Activated effector memory CD4-positive, alpha-beta T cell treated with anti-CD3 and anti-CD28 coated beads, Interleukin-2, amount 50 U/mL, for 16 hours (primary cell): ENCODE data around the gene SPNS2.

Source experiments
- DNase-seq: peaks from one replicate; pipeline ENCODE4 v3.0.0-alpha.2; 2020

Gene SPNS2

DNA sequence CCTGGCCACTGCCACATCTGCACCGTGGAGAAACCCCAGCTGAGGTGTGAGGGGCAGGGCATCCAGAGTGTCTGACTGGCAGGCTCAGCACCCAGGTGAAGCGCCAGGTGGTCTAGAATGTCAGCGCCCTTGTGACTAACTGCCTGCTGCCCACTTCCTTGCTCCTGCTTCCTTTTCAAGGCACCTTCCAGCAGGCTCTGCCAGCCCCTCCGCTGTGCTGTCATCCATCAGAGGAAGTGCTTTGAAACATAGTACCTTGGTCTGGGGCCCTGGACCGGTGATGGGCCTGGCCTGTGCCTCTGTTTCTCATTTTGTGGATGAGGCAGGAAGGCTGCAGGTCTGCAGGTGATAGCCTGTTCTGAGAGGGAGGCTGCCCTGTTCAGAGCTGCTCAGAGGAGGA lies 5.5 kb downstream of the SPNS2 start:
- DNase-seq: no peak

DNA sequence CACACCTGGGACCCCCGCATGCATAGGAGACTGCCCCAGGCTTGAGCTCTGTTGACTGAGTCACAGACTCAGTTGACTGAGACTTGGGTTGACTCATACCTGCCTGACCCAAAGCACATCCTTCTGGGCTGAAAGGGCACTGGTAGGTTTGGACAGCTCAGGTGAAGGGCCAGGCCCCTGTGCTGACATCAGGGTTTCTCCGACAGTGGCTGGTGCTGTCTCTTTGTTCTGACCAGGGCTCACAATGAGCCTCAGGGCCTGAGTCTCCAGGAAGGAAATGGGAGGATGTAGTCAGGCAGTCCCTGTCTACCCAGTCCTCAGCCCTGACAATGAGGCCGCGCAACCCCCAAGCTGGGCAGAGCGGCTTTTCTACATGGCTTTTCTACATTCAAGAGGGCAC lies 6.5 kb downstream of the SPNS2 start:
- DNase-seq: no peak

DNA sequence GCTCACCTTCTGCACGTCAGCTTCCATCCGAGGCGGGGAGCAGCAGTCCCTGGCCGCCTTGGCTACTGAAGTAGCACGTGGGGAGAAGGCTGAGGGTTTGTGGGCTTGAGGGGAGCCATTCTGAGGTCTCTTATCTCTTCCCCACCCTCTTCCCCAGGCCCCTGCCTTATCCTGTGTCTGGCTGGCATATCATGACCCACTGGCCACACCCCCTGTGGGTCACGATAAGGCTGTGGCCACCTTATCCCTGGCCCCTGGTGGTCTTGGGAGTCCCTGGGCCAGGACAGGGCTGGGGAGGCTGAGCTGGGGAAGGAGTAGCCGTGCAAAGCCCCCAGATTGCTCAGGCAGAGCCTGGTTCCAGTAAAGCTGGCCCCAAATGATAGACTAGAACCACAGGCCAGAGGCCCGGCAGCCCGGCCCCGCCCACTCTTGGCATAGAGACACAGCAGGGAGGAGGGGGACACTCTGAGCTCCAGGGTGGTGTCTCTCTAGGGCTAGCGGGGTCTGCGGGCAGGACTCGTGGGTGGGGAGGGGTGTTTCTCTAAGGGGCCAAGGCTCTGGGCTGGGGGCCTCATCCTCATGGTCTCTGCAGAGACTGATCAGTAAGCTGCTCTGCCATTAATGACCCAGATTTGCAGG lies 7.6 kb downstream of the SPNS2 start:
- DNase-seq: no peak

DNA sequence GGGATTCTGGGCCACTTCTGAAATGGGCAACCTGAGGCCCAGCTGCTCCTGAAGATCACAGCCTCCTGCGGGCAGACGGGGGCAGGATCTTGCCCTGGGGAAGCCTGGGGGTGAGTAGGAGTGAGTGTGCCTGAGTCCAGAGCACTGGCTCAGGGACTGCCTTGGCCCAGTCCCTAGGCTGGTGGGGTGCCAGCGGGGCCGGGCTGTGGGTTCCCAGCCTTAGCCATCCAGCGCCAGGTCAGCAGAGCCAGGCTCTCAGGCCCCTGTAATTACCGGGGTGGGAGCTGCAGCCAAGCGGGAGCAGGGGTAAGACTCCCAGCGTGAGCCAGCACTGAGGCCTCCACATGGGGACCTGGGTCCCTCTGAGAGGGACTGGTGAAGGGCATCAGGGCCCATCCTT lies 8.2 kb downstream of the SPNS2 start:
- DNase-seq: no peak

DNA sequence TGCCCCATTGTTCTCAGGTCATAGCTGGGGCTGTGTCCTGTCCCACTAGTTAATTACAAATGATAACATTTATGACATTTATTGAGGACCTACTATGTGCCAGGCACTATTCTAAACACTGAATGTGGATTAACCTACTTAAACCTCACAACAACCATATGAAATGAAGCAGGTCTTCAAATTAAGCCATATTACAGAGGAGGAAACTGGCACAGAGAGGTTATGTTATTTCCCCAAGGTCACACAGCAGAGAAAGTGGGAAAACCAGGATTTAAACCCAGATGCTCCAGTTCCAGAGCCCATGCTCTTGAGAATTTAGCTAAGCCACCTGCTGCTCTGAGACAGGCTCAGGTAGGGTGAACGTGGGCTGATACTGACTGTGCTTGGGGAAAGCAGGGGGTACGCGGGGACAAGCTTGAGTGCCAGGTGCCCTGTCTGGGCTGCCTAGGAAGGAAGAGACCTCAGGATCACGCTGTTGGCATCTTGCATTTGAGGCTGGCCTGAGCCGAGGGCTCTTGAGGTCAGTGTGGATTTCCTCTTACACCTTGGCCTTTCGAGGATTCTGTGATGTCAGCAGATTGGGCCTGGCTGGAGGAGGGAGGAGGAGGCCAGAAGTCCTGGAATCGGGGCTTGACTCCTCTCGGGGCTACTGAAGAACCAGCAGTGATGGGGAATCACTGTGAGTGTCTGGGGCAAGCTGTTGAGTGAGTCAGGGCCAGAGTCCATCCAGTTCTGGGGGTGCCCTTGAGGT lies 8.9 kb downstream of the SPNS2 start:
- DNase-seq: no peak

DNA sequence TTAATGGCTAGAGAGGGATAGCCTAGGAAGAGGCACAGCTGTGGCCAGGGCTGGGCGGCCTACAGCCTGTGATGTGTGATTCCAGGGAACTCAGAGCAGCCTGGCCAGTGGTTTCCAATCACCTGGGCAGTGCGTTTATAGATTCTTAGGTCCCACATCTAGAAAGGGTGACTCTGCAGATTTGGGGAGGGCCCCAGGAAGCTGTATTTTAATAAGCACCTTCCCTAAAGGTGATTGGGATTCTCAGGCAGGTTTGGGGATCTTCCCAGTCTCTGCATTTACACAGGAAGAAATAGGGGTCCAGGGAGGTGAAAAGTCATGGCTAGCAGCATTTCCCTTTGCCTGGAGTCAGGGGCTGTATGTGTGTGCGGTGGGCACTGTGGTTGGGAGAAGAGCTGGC lies 9.5 kb downstream of the SPNS2 start:
- DNase-seq: no peak

DNA sequence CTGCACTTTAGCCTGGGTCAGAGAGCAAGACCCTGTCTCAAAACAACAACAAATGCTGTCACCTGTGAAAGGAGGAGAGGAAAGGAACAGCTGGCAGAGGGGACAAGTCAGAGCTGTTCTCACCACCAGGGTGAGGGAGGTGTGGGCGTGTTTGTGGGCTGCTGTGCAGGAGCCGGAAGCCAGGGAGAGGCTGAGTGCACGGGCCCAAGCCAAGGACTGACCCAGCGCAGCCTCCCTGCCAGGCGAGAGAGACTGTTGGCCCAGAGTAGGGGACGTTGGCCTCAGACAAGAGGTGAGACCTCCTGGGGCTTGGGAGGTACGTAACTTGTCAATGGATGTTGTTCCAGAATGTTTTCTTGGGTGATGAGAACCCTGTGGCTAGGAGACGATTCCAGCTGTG lies 10.7 kb downstream of the SPNS2 start:
- no peak for DNase-seq

DNA sequence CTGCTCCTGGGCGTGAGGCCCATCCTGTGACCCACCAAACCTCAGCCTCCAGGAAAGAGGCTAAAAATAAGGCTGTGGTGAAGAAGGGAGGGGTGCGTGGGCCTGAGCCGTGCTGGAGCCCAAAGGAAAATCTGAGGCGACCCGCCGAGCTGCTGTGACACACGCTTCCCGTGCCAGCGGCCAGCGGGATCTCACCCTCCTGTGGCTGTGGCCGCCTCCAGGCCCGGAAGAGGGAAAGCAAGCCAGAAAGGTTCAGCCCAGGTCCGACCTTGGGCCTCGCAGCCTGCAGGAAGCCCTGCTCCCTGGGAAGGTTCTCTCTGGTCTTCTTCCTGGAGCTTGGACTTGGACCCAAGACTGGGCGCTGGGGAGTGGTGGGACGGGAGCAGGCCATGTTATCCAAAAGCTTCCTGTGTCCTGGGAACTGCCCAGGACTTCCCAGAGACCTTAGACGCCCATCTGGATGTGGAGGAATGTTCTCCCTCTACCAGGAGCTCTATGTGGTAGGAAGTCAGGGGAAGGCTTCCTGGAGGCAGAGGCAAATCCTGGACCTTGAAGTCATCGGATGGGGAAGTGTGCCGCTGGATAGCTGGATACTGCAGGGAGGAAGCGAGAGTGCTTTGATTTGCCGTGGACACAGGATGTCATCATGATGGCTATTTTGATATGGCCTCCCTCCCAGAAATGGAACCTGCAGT lies 11.4 kb downstream of the SPNS2 start:
- no peak for DNase-seq

DNA sequence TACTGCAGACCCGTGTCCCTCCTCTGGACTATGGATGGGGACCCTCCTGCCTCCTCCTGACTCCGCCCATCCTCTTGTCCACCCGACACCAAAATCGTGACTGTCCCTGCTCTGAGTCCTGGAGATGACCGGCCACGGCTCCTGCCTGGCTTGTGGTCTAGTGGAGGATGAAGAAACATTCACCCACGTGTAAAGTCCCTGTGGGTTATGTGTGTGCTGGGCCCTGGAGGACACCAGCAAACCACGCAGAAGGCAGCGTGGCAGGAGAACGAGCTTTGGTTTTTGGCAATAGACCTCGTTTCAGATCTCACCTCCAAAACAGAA lies 11.9 kb downstream of the SPNS2 start:
- no peak for DNase-seq

DNA sequence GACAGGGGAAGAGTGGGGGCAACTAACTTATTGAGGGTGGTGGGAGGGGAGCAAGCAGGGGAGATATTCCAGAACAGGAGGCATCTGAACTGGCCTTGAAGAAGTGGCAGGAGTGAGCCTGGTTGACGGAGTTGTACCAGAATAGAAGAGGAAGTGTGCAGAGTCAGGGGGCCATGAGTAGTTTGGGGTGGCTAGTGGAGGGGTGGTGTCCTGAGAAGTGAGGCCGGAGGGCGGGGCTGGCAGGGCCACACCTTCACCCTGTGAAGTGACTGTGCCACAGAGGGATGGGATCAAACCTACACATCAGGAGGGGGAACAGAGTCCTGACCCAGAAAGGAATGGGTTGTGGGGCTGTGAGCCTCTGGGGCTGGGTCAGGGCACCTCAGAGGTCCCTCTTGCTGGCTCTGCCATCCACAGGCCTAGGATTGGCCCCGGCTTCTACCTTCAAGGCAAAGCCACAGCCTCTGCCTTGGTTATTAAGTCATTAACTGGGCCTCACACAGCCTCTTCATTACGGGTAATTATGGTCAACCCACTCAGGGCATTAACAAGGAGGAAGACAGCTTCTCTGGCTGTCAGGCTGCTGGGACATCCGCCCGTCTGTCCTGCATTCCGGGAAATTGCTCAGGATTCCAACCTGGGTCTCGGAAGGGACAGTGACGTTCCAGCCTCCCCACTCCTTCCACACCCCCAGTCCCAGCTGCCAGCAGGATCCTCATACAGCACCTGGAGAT lies 12.7 kb downstream of the SPNS2 start:
- DNase-seq: no peak

DNA sequence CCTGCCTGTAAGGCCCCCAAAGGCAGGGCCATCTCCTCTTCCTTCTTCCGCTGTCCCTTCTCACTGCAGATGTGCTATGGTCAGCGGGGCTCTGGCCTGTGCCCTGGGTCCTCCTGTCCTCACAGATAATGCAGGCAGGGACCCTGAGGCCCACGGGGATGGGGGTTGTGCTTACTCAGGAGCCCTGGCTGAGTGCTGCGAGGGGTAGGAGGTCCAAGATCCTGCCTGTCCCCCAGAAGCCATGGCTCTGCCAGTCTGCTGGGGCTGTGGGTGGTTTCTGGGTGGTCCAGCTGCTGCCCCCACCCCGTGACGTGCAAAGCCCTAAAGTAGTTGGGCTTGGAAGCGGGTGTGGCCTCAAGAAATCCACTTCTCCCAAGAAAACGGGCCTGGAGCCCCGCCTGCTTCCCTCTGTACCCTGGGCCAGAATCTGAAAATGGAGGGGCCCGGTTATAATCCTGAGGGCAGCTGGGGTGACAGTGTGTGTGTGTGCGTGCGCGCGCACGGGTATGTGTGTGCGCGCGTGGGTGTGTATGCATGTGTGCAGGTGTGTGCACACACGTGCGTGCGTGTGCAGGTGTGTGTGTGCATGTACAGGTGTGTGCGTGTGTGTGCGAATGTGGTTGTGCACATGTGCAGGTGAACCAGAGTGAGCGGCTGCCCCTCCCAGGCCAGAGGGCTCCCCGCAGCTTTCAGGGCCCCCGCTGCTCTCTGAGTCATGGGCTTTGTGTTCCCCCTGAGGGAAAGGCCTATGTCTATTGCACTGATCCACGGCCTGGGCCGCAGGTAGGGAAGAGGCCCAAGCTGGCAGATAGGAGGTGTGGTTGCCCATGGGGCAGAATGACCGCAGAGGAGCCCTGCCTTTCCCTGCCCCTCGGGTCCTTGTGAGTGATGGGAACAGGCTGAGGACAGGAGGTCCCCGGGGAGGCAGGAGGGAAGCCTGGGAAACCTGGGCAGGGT lies 13.8 kb downstream of the SPNS2 start:
- no peak for DNase-seq

DNA sequence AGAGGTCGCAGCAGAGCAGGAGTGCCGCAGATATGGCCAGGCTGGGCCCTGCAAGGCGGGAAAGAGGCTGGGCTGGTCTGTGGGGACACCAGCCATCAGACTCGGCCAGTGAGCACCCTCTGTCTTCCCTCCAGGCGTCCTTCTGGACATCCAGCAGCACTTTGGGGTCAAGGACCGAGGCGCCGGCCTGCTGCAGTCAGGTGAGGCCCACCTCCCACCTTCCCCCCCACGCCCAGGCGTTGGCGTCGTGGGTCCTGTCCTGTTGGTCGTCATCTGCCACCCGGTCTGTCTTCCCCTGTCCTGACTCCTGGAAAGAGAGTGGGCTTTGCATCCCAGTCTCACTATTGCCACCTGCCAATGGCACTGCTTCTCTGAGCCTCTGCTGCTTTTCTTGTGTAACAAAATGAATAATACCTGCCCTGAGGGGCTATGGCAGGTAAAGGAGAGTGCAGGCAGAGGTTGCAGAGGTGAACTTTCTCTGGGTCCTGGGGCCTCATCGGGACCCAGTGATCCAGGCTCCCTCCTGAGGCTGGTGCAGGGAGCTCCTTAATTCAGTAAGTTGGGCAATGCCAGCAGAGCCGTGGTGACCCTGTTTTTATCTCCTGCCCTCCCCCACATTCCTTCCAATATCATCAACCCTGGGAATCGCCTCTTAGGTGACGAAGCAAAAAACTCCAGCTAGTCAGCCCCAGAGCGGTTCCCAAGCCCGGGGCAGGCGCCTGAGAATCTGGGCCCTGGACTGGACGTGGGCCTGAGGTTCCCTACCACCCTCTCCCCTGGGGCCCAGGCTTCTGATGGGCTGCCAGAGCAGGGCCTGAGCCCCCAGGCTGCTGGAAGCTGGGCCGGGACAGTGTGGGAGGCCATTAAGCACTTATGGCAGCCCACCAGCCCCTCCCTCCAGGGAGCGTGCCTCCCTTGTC lies 14.7 kb downstream of the SPNS2 start:
- DNase-seq: no peak

DNA sequence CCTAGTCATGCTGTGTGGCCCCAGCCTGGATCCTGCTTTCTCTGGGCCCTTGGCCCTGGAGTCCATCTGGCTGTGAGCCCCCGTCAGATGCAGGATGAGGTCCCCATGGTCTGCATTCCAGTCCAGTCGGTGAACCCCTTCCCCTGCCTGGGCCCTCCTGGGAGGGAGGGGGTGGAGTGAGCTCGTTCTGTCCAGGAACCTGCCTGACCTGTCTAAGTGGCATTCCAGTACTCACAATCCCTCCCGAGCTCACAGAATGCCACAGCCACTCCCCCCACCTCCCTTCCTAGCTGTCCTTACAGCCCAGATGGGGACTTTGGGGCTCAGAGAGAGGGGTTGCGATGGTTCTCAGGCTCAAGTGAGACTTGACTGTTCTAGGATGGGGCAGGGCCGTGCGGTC lies 15.5 kb downstream of the SPNS2 start:
- no peak for DNase-seq

DNA sequence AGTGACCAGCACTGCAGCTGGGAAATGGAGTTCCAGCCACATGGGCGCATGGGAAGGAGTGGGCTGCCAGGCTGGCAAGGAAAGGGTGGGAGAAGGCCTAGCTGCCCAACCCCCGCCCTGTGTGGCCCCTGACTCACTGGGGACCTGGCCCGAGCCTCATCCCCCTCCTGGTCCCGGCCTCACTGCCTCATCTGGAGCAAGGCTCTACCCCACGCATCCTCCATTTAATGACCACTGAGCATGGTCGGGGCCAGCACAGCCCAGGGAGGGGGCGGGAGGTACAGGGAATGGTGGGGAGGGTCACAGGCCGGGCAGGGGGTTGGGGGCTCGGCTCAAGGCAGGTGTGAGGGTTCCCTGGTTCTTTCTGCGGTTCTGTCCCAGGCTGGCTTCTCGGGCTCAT lies 16.1 kb downstream of the SPNS2 start:
- DNase-seq: no peak

DNA sequence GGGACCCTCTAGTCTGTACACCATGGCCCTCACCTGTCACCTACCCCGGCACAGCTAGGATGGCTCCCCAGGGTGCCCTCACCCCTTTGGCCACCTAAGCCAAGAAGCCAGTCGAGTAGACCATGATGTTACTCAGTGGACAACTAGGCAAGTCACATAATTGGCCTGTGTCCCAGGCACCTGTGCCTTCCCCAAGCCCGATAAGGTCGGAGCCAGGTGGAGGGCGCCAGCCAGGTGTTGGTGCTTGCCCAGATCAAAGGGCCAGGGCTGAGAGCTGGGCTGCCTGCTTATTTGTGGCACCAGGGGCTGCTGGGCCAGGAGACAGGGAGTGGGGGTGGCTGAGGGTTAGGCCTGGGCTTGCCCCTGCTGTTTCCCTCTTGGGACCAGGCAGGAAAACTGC lies 16.8 kb downstream of the SPNS2 start:
- DNase-seq: no peak

DNA sequence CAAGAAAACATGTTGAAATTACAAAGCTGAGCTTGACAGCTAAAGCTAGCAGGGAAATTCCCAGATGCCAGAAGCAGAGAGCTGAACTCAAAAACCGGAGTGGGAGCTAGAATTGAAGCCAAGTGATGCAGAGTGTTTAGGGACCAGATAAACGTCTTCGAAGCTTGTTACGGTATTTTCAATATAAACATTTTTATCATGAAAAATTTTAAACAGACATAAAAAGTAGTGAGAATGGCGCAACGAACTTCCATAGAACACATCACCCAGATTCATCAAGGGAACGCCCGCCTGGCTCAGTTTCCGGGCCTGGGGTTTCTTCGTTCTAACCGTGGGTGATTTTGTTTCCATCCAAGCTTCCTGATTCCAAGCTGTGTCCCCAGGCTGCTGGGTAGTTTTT lies 18.1 kb downstream of the SPNS2 start:
- no peak for DNase-seq

DNA sequence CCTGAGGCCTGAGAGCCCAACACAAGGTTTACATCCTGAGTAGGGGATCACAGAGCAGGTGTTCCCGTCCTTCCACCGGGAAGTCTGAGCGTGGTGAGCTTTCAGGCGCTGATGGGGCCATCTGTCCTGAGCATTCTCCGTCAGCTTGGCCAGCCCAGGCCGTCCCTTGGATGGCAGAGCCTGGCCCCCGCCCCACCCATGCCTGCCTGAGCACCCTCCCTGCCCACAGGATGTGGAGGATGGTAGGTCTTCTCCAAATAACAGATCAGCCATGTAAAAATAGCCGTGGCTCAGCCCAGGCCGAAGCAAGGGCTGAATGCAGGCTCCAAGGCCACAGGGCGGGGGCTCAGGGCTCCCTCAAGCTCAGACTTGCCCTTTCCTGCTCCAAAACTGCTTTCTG lies 20.2 kb downstream of the SPNS2 start:
- no peak for DNase-seq

DNA sequence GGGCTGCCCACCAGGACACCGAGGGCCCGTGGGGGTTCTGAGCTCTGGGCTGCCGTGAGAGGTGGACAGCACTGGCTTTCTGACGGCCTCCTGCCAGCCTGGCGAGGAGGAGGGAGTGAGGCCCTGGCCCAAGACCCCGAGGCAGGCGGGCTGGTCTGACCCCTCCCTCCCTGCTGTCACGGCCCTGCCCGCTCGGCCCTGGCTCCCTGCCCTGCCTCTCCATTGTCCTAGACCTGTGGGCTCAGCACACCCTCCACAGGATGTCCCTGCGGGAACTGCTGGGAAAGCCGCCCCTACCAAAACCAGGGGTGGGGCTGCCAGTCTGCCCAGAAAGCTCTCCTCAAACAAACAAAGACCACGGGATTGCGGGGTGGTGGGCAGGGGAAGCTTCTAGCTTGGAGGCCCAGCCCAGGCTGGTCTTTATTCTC lies 20.7 kb downstream of the SPNS2 start:
- DNase-seq: no peak

DNA sequence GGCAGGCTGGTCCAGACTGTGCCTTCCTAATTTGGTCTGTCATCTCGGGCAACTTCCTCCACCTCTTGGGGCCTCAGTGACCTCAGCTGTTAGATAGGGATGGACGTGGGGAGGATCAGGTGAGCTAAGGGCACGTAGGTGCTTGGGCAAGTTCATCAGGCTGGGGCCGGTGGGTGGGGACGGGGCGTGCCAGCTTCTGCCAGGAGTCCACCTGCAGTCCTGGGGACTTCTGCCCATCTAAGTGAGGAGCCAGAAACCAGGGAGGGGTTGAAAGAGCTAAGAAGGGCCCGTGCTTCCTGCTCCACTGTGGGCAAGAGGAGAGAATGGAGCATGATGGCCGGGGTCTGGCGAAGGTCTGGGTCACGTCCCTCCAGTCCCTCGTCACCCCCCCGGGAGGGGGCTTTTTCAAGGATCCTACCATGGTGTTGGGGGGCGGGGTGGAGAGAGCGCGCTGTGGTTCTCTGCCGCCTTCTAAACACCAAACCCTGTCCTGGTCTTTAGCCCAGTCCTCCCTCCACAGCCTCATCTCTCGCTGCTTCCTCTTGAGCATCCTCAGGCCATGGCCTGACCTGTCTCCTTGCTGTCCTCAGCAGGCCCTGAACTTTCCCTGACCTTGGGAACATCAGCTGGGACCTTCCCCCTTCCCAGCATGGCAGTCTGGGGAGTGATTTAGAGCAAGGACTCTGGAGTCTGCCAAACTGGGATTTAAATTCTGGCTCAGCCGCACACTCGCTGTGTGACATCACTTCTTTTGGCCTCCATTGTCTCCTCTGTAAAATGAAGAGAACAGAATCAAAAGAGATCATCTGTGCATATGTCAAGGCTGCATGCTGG lies 21.6 kb downstream of the SPNS2 start:
- DNase-seq: no peak

DNA sequence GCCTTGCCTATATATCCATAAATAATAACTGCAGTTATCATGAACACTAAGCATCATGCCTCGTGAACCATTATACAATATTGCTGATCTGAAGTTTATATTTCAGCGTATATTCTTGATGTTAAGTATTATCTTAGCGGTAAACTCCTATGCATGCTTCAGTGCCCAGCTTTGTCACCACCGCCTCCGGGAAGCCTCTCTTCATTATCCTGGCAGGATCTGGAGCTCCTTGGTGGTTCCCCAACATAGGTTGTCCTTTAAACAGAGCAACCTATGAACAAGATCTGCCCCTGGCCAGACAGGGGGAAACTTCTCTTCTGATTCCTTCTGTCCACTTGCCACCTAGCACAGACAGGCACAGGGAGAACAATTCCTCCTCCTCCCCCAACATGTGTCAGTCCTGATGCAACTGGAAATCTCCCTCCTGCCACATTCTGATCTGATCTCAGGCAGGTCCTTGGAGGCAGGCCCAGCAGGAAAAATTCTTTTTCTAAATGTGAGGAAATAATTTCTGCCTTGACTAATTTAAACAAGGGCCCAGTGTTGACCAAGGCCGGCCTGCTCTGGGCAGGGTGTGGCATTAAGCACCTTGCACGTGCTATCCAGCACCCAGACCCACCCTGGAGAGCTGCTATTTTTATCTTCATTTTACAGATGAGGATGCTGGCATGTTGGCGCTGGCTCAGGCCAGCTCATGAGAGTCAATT lies 22.4 kb downstream of the SPNS2 start:
- no peak for DNase-seq
